GM18520 (cell line): Measurements from ENCODE around the gene ASPSCR1.

Experiments used
- ATAC-seq: cut with Tn5 transposase; IDR thresholded peaks from one replicate; pipeline ENCODE4 v1.9.1; 2021; ENCODE audit not compliant: unreplicated experiment

ASPSCR1 gene

DNA sequence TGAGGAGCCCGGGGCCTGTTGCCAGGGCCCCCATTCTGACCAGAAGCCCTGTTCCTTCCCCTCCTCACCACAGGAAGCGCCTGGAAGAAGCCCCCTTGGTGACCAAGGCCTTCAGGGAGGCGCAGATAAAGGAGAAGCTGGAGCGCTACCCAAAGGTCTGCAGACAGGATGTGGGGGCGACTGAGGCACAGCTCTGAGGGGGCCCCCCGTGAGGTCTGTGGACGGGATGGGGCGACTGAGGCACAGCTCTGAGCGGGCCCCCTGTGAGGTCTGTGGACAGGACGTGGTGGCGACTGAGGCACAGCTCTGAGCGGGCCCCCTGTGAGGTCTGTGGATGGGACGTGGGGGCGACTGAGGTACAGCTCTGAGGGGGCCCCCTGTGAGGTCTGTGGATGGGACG lies 32.0 kb downstream of the ASPSCR1 start:
- no peak for ATAC-seq

DNA sequence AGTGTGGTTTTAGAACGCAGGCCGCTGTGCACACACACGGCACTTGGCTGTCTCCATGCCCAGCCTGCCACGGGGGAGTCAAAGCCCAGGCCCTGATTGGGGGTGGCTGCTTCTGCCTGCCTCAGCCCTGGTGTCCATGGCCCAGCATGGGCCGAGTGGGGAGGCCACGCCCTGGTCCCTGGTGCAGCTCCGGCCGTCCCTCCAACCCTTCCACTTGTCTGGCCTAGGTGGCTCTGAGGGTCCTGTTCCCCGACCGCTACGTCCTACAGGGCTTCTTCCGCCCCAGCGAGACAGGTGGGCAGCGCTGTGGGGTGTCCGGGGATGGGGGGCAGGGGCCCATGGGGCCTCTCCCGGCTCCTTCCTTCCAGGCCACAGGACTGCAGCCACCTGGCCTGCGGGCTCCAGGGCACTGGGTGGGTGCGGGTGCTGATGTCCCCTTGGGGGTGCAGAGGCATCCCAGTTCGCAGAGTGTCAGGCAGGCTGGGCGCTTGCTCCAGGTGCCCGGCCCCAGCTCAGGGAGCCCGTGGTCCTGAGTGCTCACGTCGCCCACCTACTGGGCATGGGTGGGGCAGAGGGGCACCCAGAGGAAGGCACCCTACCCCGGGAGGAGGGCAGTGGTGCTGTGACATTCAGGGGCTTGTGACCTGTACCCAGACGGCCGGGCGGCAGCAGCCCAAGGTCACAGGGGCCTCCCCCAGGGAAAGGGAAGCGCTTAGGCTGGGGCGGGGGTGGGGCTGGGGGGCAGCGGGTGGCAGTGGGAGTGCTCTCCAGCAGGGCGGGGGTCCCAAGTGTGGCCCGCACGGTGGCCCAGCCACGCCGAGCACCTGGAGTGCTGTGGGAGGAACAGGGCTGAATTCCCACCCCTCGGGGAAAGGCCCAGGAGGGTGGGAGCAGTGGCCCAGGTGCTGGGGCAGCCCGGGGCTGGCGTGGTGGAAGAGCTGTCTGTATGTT lies 33.4 kb downstream of the ASPSCR1 start:
- no peak for ATAC-seq

DNA sequence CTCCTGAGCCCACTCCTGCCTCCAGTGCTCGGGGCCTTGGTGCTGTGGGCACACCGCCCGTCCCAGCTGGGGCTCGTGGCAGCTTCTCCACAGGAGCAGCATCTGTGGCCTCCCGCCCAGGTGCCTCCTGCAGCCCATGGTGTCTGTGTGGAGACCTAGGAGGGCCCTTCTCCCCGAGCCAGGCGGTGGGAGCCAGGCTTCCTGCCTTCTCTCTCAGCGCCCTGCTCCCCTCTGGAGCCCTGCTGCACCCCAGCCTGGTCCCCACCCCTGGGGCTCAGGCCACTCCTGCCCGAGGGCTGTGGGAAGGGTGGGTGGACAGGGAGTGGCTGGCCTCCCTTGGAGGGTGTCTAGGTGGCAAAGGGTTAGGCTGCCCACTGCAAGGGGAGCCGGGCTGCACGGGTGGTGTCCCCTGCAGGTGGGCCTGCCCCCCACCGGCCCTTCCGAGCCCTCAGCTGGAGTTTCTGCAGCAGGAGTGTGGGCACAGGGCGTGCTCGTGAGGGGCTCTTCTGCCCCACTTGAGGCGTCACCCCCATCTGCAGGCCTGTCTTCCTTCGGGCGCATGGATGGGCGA lies 34.3 kb downstream of the ASPSCR1 start:
- ATAC-seq = no peak

DNA sequence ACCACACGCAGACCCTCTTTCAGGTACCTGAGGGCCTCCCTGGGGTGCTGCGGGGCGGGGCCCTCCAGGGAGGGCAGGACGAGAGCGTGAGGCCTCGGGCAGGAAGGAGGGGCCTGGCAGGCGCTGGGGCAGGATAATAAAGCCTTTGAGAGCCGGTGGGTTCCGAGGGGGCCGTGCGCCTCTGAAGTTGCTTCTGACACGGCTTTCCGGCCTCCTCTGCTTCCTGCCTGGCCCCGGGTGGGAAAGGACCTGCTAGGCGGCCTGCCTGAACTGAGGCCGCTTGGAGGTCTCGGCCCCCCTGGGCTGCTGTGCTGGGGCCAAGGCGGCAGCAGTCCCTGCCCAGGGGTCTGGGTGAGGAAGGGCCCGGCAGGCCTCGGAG lies 34.8 kb downstream of the ASPSCR1 start:
- ATAC-seq = no peak

DNA sequence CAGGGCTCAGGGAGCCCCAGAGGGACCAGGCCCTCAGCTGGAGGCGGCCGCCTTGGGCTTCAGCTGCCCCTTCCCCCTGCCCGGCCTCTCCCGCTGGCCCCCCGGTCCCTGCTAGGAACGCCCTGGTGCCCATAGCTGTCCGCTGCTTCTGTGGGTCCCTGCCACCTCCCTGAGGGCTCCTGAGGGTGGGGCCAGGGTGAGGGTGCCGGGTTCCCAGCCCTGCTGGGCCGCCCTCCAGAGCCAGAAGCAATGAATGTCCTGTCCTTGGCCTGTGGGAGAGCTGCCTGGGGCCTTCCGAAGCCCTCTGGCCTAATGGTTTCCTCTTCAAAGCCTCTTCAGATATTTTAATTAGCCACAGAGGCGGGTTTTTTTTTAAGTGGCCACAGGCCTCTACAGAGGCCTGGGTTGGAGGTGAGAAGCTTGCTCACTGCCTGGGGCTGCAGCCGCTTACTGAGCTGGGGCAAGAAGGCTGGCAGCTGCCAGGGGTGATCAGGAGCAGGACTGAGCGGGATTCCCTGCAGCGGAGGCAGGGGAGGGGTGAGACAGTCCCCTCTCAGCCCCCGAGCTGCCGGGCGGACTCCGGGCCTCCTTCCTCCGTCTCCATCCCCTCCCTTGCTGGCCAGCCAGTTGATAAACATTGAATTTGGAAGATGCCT lies 35.3 kb downstream of the ASPSCR1 start:
- ATAC-seq = no peak

DNA sequence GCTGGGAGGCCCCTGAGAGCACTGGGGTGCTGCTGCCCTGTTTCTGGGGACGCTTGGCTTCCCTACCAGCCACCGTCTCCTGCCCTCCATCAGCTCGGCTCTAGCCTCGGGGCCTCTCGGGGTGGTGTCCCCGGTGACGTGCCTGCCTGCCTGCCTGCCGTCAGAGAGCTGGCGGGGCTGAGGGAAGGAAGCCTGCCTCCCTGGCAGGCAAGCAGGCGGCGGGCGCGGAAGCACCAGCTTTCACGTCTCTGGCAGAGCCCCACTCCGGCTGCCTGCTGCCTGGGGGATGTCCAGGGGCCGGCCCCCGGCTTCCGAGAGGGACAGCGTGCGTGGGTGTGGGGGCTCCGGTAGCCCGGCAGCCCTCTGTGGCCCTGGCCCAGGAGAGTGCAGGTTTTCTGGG lies 35.9 kb downstream of the ASPSCR1 start:
- no peak for ATAC-seq

DNA sequence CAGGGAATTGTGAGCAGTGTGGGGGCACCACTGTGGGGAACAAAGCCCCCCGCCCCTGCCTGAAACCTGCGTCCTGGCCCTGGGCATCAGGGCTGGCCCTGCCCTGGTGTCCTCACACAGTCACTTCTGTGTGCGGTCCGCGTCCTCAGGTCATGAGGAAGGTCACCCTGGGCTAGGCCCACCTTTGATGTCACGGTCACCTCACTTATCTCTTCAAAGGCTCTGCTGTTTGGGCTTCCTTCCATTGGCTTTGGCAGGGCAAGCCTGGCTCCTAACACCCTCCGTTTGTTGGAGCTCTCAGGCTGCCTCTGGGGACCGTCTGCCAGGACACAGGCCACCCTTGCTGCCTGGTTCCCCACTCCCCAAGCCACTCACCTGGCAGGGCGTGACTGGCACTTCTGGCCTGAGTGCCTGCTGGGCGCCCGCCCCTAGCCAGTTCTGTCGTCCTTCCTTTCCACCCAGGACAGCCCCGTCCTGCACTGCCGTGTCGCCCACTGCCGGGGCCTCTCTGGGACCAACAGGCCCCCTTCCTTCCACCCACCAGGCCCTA lies 36.4 kb downstream of the ASPSCR1 start:
- no peak for ATAC-seq

DNA sequence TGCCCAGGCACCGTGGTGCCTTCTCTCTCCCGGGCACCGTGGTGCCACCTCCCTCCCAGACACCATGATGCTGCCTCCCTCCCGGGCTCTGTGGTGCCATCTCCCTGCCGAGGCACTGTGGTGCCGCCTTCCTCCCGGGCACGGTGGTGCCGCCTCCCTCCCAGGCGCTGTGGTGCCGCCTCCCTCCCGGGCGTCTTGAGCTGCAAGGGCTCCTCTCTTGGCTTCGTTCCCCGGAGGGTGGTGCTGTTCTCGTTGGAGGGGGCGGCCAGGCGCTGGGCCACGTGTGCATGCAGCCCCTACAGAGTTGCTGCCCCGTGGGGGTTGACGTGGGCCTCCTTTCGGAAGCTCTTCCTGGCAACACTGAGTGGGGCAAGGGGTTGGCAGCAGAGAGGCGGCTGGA lies 37.0 kb downstream of the ASPSCR1 start:
- no peak for ATAC-seq

DNA sequence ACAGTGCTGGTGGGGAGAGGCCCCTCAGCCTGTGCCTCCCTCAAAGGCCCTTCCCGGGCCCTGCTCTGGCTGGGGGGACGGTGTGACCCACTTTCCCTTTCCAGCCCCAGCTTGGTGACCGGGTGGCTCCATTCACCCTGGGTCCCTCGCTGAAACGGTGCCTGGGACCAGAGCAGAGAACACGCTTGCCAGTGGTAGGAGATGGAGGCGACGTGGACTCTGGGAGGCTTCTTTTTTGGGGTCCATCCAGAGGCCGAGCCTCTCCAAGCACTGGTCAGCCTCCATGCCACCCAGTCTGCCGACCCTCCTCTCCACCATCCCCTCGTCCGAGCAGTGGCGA lies 37.5 kb downstream of the ASPSCR1 start:
- no peak for ATAC-seq

DNA sequence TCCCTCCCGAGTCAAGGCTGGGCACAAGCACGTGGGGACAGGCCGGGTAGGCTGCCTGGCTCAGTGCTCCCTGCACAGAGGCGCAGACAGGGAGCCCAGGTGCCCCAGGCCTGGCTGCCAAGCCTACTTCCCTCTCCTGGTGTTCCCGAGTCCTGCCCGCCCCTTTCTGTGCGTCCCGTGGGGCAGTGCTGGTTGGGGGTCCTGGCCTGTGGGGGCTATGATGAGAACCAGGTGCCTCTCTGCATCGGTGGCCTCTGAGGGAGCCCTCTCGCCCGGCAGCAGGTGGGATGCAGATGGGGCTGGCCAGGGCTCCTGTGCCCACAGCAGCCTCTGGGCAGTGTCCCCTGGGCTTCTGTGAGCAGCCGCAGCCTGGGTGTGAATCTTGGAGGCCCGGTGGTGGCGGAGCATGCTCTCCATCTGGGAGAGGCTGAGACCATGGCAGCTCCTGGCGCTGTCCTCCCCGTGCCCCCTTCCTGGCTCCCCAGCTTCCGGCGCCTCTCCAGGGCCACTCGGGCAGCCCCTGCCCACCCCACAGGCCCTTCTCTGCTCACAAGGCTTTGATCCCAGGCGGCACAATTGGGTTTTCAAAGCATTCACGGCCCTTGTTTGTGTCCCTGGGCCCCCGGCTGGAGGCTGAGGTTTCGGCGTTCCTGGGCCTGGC lies 38.0 kb downstream of the ASPSCR1 start:
- no peak for ATAC-seq

DNA sequence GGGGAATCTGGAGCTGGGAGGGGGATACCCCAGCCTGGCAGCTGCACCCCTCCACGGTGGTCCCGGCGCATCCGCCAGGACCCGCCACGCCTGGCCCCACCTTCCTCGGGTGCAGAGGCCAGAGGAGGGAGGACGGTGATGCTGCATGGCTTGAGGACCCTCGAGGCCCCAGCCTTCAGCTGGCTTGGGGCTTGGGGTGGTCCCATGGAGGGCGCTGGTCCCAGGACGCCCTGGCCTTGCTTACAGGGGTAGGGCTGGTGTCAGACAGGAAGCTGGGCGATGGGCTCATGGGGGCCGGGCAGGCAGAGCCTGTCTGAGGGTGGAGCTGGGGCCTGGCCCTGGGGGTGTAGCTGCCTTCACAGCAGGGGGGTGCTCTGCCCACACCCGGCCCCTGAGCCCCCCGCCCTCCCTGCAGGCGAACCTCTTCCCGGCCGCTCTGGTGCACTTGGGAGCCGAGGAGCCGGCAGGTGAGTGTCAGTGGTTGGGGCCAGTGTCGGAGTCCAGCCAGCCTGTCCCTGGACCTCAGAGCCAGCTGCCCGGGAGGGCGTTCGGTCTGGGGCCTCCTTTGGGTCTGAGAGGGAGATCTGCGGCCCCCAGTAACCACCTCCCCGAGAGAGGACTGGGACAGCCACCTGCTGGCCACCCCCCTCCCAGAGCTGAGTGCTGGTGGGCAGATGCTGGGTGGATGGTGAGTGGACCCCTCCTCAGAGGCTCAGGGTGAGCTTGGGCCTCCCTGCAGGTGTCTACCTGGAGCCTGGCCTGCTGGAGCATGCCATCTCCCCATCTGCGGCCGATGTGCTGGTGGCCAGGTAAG lies 38.8 kb downstream of the ASPSCR1 start:
- no peak for ATAC-seq

DNA sequence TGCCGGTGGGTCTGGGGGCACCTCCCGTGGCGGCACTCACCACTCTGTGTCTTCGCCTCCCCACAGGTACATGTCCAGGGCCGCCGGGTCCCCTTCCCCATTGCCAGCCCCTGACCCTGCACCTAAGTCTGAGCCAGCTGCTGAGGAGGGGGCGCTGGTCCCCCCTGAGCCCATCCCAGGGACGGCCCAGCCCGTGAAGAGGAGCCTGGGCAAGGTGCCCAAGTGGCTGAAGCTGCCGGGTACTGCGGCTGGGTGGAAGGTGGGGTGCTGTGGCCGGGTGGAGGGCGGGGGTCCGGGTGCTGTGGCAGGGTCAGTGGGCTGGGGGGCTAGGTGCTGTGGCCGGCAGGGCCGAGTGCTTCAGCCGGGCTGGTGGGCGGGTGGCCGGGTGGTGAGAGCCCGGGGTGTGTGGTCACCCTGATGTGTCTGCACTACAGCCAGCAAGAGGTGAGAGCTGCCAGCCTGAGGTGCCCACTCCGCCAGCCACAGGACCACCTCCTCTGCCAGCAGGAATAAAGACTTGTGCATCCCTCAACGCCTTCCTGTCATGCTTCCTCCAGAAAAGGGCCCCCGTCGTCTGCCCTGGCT lies 39.5 kb downstream of the ASPSCR1 start:
- no peak for ATAC-seq

DNA sequence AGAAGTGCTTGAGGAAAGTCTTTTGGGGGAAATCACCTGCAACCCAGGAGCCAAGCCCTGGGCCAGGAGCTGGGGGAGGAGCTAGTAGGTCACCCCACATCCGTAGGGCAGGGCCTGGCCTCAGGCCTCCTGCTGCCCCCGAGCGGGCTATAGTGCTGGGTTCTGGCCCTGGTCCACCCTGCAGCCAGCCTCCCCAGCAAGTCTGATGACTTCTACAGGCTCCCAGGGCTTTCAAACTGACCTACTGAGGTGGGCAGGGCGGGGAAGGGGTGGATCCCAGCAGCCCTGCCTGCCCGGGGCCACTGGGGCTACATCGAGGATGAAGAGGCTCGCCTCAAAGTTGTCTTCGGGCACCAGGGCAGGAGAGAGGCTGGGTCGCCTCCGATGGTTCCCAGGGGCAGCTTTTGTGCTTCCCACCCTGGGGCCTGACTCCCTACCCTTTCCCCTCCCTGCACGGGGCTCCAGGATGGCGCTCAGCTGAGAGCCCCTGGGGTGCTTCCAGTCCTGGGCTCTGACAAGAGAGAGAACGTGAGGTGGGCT lies 40.3 kb downstream of the ASPSCR1 start:
- ATAC-seq = no peak

DNA sequence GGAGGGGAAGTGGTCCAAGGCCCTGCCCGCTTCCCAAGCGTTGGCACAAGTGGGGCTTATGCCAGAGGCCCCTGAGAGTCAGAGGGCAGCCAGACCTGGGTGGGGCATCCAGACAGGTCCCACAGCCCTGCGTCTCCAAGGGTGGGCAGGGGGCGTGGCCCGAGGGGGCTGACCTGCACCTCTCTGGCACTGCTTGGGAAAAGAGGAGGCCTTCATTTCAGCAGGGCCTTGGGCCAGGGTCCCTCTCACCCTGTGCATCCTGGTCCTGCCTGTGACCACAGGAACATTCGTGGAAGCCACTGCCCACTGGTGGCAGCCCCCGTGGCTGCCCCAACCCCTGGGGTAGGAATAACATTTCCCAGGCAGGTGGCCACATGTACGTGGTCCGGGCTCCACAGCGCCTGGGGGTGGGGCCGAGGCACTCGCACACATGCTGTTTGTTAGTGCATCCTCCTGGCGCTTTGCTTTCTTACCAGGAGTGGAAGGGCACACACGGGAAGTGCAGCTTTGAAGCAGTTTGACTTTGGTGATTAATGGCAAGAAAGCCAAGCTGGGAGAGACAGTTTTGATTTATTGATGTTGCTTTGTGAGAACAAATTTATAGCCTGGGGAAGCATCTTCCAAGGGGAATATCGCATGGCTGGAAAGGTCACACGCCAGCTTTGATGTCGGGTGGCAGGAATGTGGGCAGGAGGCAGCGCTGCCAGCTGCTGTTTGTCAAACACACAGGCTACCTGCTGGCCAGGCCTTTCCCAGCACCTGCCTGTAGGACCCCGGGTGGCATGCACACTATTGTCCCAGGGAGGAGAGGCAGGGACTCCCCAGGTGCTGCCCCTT lies 40.9 kb downstream of the ASPSCR1 start:
- no peak for ATAC-seq

DNA sequence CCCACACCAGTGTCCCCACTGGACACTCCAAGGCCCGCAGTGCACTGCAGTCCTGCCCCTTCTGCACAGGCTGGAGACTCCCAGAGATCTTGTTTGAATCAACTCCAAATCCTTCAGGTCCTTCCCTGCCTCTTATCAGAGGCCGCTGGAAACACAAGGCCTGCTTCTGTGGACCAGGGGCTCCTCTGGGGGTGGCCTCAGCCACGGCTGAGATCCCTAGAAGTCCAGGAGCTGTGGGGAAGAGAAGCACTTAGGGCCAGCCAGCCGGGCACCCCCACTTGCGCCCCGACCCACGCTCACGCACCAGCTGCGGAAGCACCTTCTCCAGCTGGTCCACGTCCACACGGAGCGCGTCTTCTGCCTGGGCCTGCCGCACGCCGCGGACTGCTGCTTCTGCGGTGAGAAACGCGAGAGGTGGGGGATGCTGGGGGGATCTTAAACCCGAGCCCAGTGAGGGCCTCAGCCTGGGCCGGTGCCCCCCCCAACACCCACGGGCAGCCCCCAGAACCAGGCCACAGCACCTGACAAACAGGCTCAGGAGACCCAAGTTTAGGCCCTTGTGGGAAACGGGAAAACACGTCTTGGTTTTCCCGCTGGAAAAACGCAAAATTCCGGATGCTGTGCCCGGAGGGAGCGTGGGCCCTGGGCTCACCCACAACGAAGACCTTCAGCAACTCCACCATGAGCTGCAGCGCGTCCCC lies 41.7 kb downstream of the ASPSCR1 start:
- no peak for ATAC-seq

DNA sequence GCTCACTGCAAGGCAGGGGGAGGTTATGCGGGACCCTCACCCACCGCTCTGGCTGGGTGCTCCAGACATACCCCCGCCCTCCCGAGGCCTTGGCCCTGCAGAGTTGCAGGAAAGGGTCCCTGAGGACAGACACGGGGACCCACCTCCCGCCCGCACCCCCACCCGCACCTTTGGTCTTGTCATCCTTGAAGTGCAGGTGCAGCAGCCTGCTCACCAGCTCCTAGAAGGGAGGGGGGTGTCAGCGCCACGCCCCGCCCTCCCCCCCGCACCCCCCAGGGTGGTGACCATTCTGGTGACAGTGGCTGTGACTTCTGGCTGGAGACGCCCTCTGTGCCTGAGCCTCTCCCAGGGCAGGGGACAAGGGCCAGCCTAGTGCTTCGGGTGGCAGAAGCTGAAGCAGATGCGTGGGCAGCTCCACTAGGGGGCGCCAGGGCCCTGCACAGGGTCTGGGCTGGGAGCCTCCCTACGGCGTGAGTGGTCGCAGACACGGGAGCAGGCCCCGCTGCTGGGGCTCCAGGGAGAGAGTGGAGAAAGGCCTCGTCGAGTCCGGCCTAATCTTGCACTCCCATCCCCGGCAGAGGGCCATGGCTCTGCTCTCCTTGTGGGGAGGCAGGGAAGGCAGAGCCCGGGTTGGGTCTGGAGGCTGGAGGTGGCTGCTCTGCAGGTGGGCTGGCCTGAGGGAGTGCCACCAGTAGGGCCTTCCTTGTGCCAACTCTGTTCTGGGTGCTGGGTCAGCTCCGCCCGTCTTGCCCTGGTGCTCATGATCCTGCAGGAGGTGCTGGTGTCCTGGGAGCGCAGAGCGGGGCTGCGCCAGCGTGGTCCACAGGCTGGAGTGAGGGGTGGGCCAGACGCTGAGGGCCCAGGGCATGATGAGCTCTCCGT lies 42.5 kb downstream of the ASPSCR1 start:
- ATAC-seq = no peak

DNA sequence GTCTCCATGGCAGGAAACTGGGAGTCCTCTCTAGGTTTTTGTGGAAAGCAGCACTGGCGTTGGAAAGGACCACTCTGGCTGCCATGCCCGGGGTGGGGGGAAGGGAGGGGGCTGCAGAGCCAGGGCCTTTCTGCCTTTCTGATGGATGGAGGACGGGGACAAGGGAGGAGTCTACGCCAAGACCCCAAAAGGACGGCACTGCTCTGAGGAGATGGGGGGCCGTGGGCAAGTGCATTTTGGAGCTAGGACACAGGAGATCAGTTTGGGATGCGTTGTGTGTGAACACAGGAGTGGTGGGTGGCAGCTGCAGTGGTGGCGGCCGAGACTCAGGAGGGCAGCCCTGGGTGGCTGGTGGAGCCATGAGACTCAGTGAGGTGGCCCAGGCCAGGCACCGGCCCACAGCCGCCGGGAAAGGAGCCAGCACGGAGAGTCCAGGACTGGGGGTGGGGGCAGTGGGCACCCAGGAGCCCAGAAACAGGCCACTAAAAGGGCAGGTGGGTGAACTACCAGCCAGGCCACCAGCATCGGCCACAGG lies 43.2 kb downstream of the ASPSCR1 start:
- ATAC-seq = no peak
